ENCODE data around the gene DELE1.

DELE1 gene

DNA sequence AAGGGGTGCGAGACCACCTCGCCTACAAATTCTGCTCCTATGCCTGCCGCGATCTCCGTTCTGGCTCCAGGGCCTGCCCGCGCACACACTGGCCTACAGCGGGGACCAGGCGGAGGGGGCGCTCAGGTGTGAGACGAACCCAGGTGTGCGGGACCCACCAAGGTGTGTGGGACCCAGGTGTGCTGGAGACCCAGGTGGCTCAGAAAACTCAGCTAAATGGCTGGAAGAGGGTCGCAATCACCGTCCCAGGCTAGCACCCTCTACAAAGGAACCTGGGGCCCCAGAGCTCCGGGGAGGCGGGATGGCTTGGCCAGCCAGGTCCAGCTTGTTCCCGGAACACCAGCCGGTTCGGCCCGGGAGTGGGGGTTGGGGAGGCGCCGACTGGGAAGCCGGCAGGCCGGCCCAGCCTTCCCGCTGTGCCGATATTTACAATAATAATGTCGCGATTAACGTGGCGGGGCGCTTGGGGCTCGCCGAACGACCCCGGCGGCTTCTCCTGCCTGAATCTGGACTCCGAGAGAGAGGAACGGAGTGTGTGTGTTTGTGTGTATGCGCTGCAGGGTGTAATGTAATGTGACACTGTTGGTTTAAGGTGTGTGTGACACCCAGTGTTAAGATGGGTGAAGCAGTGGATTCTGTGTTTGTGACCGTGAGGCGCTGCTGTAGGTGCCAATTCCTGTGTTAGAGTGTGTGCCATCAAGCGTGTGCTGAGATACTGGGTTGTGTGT lies 46.9 kb upstream of the DELE1 start:
- no peak overlapping the region for H3K4me3 ChIP-seq (ENCODE audit: control insufficient read depth, low read depth, low read length)
- TF ChIP-seq, protein P1, sequence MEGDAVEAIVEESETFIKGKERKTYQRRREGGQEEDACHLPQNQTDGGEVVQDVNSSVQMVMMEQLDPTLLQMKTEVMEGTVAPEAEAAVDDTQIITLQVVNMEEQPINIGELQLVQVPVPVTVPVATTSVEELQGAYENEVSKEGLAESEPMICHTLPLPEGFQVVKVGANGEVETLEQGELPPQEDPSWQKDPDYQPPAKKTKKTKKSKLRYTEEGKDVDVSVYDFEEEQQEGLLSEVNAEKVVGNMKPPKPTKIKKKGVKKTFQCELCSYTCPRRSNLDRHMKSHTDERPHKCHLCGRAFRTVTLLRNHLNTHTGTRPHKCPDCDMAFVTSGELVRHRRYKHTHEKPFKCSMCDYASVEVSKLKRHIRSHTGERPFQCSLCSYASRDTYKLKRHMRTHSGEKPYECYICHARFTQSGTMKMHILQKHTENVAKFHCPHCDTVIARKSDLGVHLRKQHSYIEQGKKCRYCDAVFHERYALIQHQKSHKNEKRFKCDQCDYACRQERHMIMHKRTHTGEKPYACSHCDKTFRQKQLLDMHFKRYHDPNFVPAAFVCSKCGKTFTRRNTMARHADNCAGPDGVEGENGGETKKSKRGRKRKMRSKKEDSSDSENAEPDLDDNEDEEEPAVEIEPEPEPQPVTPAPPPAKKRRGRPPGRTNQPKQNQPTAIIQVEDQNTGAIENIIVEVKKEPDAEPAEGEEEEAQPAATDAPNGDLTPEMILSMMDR (conservative IDR thresholded peaks at IDR 0.05; ENCODE audit: control insufficient read depth, insufficient read depth, low read depth, low read length): no peak
- no peak for DNase-seq (ENCODE audit: low read depth)

- H3K4me3 ChIP-seq (ENCODE audit: control insufficient read depth, low read depth, low read length): no peak overlapping the region
- DNase-seq (ENCODE audit: low read depth): no peak
- TF ChIP-seq, protein P1 (conservative IDR thresholded peaks at IDR 0.05; ENCODE audit: control insufficient read depth, insufficient read depth, low read depth, low read length): no peak
Observed at GRCh38 chr5:141877356-141878185, 46.1 kb upstream of the DELE1 start.

GRCh38 chr5:141878186-141878710 lies 45.4 kb upstream of the DELE1 start, which contains the start of gene PCDH1:
PCDH1 (minus strand) TSS chr5:141878410; CDS start chr5:141878262, 148 bp downstream.
- H3K4me3 ChIP-seq (ENCODE audit: control insufficient read depth, low read depth, low read length): peak within 1 kb of the TSS; percentile 25
- TF ChIP-seq, protein P1 (conservative IDR thresholded peaks at IDR 0.05; ENCODE audit: control insufficient read depth, insufficient read depth, low read depth, low read length): no peak
- DNase-seq (ENCODE audit: low read depth): no peak

DNA sequence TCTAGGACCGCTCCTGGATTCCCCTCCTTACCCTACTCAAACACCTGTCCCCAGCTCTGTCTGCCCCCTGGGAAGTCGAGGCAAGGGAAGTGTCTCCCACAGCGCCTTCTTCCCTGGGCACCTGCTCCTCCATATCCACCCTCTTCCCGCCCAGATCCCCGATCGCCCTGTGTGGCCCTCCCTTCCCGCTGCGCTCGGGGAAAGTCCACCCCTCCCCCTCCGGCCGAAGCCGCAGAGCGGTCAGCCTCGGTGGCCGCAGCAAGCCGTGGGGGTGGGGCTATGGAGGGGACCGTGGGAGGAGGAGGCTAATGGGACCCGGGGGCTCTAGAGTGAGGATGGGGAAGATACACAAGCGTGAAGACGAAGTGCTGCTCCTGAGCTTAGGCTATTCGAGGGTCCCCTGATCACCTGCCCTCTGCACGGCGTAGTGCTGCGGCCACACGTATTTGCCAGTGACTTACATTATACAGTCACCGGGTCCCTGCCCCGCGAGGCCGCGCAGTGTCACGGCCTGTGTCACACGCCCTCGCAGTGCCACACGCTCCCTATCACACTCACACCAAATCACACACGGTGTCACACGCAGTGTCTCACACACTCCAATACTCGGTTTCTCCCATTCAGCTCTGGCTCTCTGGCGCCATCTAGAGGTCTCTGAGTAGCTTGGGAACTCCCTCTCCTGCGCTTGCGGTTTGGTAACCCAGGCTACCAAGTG lies 44.8 kb upstream of the DELE1 start:
- TF ChIP-seq, protein P1 (conservative IDR thresholded peaks at IDR 0.05; ENCODE audit: control insufficient read depth, insufficient read depth, low read depth, low read length): peak; percentile 99
- DNase-seq (ENCODE audit: low read depth): peak; percentile 84
- H3K4me3 ChIP-seq (ENCODE audit: control insufficient read depth, low read depth, low read length): peak overlapping the region; percentile 25

- no peak overlapping the region for H3K4me3 ChIP-seq (ENCODE audit: control insufficient read depth, low read depth, low read length)
- no peak for DNase-seq (ENCODE audit: low read depth)
- TF ChIP-seq, protein P1 (conservative IDR thresholded peaks at IDR 0.05; ENCODE audit: control insufficient read depth, insufficient read depth, low read depth, low read length): no peak
Observed at GRCh38 chr5:141879426-141879759, 44.3 kb upstream of the DELE1 start.

DNA sequence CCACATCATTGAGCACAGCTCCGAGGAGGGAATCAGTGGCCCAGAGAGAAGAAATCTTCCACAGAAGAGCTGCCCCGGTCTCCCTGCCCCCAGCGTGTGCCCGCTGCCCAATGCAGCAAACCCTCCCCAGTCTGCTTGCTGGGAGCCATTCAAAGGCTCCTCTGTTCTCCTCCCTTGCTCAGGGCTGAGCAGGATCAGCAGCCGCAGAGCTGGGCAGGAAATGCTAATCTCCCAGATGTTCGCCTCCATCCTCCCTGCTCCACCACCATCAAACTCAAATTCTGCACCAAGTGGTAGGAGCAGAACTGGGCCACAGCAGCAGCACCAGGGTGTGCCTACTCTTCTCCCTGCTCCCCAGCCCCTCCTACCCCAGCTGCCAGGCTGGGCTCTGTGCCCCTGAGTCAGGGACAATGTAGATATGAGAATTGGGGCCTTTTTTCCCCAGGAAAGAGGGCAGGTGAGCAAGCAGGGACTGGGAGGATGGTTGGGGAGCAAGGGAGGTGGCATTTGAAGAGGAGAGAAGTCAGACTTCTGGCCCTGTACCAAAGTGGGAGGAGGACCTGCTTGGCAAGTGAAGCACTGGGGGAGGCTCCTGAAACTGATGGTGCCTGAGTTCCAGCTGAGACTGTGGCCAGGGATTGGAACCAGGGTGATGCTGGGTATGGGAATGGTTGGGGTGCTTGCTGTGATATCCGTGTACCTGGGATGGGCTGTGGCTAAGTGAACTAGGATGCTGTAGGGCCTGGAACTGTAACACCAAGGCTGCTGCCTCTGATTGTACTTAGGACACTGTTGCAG lies 43.5 kb upstream of the DELE1 start:
- no peak overlapping the region for H3K4me3 ChIP-seq (ENCODE audit: control insufficient read depth, low read depth, low read length)
- TF ChIP-seq, protein P1 (conservative IDR thresholded peaks at IDR 0.05; ENCODE audit: control insufficient read depth, insufficient read depth, low read depth, low read length): no peak
- no peak for DNase-seq (ENCODE audit: low read depth)

Measured in fibroblast of mammary gland (primary cell).